Activated gamma-delta T cell (primary cell): ENCODE results near the gene DHX58.

ENCODE experiments used
- DNase-seq: peaks from one replicate; lab custom pipeline; 2025; lab: John Stamatoyannopoulos, UW

The DHX58 gene

DNA sequence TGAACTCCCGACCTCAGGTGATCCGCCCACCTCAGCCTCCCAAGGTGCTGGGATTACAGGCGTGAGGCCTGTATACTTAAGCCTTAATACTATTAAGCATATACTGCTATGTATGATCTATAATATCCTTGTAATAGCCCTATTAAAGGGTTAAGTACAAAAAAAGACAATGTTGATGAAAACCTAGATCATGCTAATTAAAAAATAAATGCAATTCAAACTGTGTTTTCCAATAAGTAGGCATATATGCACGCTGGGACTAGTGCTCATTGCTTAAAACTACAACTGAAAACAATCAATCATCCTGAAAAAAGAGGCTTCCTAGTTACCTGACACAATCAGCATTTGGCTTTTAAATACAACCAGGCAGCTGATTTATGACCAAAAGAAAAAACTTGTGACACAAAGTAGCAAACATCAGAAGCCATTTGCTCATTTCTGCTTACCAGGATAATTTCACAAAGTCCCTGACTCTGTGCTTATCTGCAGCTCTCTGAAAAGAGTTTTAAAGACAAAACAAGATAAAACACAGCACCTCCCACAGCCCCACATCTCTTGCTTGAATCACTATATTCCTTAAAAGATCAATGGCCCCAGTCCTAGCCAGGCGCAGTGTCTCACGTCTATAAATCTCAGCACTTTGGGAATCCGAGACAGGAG, 25.3 kb downstream of the DHX58 start:
- no peak for DNase-seq

DNA sequence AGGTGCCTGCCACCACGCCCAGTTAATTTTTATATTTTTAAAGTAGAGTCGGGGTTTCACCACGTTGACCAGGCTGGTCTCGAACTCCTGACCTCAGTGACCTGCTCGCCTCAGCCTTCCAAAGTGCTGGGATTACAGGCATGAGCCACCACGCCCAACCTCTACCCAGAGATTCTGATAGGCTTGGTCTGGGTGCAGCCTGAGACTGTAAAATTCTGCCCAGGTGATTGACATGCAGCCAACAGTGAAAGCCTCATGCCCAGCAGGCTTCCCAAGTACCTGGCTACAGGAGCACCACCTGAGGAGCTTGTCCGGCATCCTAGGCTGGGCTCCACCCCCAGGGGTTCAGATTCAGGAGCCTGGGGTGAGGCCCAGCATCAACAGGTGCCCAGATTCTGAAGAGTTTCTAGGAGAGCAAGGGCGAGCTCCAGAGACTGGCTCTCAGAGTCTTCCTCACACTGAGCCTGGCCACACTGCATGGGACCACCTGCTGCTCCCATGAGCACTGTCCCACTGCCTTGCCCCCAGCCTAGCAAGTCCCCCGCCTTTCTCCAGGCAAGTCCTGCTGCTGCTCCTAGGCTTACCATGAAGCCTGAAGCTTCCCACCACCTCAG, 30.9 kb downstream of the DHX58 start:
- DNase-seq = no peak

- DNase-seq = no peak
These were observed 33.0 kb downstream of the DHX58 start for GRCh38 chr17:42079541-42079940.

DNA sequence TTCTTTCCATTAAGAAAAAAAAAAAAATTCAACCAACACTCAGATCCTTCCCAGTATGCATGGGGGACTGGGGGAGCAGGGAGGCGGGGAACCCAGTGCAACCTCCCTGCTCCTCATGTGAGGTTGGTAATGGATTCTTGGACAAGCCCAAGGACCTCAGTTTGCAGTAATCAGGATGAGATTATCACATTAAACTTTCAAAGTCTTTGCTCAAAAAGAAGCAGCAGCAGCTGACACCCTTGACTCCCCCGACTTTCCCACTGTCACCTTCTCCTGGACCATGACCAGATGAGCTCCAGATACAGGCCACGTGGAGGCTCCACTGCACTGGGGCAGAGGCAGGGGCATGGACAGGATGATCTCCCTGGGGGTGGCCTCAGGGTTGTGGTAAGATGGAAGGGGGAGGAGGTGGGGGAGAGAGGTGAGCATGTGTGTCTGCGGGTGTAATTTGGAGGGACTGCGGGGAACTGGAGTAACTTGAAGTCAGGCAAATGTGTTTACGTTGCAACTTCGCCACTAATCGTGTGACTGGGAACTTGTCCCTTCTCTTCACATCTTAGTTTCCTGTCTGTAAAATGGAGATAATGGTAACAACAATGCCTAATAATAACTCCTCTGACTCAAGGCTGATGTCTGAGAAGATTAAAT, 34.0 kb downstream of the DHX58 start:
- no peak for DNase-seq

GRCh38 chr17:42077755-42078154, 34.8 kb downstream of the DHX58 start:
- no peak for DNase-seq

DNA sequence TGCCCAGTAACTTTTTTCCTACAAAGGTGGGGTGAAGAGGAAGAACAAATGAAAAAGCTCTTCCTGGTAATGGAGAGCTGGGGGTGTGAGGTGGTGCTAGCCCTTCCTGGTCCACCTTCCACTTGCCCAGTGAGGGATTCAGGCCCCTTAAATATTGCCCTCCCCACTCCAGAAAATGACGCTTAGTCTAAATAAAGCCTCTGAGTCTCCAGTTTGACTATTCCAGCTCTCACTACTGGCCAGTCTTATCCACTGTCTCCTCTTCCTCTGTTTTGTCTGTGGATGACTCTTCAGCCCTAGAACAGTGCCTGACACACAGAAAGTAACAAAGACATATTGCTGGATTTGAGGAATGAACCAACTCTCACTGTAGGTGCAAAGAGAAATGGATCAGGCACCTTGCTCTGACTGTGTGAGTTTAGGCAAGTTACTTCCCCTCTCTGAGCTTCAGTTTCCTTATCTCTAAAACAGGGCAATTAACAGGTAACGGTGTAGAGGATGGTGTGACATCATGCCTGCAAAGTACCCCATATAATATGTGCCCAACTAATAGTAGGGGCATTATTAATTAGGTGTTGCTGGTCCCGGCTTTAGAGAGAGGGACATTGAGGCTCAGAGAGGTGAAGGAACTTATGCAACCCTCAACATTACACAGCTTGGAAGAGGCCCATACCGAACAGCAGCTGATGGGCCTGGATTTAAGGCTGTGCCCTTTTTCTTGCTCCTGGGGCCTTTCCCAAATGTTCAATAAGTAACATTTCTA, 35.5 kb downstream of the DHX58 start:
- DNase-seq = no peak

- DNase-seq = no peak
These were observed 36.7 kb downstream of the DHX58 start for GRCh38 chr17:42075789-42076188.

DNA sequence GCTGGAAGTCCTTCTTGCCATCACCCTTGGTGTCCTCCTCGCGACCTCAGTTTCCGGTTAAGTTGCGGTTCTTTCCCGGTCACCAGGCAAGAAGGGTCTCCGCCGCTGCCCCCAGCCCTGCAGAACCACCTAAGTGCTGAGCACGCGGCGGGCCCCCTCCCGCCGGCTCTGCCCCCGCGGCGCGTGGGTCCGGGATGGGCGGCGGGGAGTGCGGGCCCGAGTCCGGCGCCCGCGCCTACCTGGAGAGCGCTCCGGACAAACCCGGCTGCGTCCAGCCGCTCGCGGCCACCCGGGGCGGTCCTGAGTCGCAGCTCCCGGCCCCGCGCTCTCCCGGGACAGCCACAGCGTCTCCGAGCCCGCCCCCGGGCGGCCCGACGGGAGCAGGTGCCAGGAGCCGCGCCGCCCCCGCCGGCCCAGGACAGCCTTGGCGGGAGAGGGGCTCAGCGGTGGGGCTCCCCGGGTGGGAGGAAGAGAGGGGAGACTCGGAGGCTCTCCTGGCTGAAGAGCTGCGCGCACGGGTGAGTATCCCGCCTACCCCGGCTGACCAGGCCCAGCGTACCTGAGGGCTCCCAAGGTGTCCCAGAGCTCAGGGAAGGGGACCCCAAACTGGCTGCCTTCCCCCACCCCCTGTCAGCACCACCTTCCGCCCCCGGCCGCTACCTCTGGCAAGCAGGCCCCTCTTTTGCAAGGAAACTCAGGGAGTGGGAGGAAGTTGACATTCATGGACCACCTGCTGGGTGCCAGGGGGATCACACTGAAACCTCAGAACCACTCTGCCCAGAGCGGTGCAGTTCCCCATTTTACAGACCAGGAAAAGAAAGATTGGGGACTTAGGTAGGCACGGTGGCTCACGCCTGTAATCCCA, 40.0 kb downstream of the DHX58 start:
- no peak for DNase-seq

DNA sequence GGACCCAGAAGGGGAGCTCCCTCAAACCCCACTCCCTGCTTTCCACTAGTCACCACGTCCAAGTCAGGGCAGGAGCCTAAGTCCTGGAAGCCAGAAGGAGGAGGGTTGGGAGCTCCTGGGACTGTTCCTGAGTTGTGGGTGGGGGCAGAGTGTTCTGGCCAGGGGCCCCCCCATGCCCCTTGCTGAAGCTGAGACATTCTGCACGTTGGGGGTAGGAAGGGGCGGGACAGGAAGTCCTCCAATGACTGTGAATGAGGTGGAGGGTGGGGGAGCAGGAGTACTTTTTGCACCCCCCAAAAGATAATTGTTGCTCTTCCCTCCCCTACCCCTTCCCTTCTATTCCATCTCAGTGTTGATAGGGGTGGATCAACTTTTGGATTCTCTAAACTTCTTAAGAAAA, 40.7 kb downstream of the DHX58 start:
- DNase-seq = no peak

DNA sequence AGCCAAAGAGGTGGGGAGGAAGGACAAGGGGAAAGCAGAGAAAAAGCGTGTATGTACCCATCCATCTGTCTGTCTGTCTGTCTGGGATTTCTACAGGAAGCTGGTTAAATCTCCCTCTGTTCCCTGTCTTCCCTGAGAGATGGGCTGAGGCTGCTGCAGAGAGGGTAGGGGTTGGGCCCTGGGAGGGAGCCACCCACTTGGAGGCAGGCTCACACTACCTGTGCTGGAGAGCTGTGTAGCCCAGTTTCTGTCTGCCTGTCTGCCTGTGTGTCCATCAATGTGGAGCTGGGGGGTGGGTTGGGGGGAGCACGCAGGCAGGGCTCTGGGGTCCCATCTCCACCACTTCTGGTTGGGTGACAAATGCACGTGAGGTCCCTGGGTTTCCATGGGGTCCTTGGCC, 43.5 kb downstream of the DHX58 start:
- DNase-seq = no peak

GRCh38 chr17:42067371-42068091, 45.0 kb downstream of the DHX58 start:
- DNase-seq = no peak

DNA sequence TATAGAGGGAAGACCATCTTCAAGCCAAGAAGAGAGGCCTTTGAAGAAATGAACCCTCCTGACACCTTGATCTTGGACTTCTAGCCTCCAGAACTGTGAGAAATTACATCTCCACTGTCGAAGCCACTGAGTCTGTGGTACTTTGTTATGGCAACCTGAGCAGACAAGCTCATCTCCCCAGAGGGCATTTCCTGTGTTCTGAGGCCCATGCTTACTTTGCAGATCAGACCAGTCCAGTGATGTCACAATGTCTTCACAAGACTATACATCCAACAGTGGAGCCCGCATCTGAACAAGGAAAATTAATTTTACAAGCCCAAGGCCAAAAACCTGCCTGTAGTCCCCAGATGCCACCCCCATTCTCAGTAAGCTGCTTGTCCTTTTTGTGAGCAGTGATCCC, 47.3 kb downstream of the DHX58 start:
- no peak for DNase-seq

DNA sequence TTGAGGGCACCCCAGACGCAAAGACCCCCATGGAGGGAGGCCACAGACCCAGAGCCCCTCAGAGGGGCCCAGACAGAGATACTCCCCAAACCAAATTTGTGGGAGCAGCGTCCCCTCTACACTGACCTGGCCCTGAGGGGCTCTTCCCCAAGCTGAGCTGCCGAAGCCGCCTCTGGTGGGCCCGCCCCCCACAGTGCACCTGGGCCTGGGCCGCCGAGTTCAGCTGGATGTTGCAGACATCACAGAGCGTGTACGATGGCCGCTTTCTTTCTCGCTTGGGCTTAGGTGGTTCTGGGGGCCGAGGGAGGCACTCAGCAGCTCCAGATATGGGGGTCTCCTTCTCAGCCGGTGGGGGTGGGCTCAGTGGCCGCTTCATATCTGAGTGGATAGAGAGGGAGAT, 49.8 kb downstream of the DHX58 start:
- no peak for DNase-seq

DNA sequence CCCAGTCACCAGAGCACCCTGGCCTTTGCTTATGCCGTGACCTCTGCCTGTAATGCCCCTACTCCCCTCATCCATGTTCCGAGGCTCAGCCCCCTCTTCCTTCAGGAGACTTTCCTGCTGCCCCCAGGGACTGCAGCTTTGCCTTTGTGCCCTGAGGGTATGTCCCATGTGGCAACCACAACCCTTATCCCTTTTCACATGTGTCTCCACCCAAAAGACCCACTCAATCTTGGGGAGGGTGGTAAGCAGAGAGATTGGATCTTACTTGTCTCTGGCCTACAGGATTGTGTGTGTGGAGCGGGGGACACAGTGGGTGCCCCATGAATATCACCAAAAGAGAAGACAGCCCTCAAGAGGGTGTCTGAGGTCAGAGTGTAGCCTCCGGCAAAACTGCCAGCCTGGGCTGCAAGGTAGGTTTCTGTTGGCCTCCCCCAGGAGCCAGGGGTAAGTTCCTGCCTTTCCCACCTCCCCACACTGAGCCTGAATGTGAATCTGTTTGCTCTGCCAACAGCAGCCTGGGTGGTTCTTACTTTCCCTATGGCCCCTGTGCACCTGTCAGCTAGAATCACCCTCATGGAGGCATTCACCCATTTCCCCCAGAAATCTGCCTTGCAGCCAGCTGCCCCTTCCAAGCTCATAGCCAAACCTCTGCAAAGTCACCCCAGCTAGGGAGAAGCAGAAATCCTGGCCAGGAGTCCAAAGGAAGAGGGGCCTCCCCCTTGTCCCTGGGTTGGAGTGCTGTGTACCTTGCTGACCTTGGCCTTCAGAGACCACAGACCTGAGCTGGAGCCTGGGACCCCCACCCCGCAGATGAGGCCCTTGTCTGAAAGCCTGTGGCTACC, 50.6 kb downstream of the DHX58 start:
- DNase-seq = no peak

DNA sequence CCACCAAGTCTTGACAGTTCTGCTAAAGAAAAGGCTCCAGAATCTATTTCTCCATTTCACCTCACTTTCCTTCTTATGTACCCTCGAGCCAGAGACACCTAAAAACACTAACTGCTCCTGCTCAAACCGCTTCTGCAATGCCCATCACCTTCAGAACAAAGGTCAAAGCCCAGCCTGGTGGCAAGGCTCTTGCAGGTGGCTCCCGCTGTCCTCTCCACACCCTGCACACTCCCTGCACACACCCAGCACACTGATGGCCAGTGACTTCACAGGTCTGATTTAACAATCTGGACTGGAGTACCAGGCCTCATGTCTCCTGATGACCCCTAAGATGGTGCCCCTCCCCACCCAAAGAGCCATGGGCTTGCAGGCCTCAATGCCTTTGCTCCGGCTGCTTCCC, 52.3 kb downstream of the DHX58 start:
- DNase-seq = no peak

- DNase-seq = no peak
These were observed 52.7 kb downstream of the DHX58 start for GRCh38 chr17:42059815-42060214.

DNA sequence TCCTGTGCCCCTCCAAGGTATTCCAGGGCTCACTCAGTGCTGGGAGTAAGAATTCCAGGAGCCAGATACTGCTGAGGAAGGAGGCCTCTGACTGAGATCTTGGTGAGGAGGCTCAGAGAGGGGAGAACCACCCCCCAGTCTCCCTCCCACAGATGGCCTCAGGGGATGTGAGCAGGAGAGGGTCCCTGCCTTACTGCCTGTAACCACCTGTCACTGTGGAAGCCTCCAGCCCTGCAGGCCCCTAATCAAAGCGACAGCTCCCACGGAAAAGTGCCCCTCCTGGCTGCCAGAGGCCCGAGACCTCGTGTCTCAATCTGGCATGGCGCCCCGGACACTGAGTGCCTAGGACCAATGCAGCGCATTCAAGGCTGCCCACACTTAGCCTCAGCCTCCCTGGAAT, 54.5 kb downstream of the DHX58 start:
- no peak for DNase-seq

GRCh38 chr17:42056635-42057034, 55.9 kb downstream of the DHX58 start:
- no peak for DNase-seq

- no peak for DNase-seq
These were observed 57.0 kb downstream of the DHX58 start for GRCh38 chr17:42055496-42055895.

GRCh38 chr17:42055027-42055426, 57.5 kb downstream of the DHX58 start:
- DNase-seq = no peak
